Thyroid gland (tissue), 4 donors: ENCODE measurements around the gene WASF2.

Experiments
- CTCF ChIP-seq, 6 experiments: fragments of 200-600 bp in 3 of 6; fragments of 450-650 bp in 3 of 6; sonication (generic) in 3 of 6; IDR thresholded peaks; one replicate each; pipeline ENCODE4 v1.5.1; 2016 to 2019; ENCODE audit warnings: antibody characterized with exemption in 6 of 6, mild to moderate bottlenecking in 2 of 6, inconsistent platforms in 1 of 6, moderate library complexity in 1 of 6
- POLR2A ChIP-seq, 2 donors: fragments of 450-650 bp; IDR thresholded peaks; one replicate each; pipeline ENCODE4 v1.6.1; 2017; ENCODE audit warnings: antibody characterized with exemption in 2 of 2, mild to moderate bottlenecking in 2 of 2, moderate library complexity in 1 of 2

- no peak for TF ChIP-seq CTCF (IDR thresholded peaks at IDR 0.05)
- no peak for TF ChIP-seq POLR2A (IDR thresholded peaks at IDR 0.05)
Measured at GRCh38 chr1:27400082-27400962, 89.6 kb downstream of the WASF2 start.
